Body of pancreas (tissue), 4 donors: ENCODE data around the gene CABP7. TPM values are rescaled to one million over a fixed set of nuclear protein-coding genes. Genes with fewer than 3 reads are reported as not detected.

Source experiments
- ATAC-seq: fragments of 150-250 bp; one replicate; pipeline ENCODE4 v1.9.1; 2016
- DNase-seq, 4 donors: peaks; one replicate each; pipeline ENCODE4 v3.0.0-alpha.2; 2019
- H3K27ac ChIP-seq, 4 donors: fragments of 200-600 bp; sonication (generic); 1 replicate in 3 of 4; 2 replicates in 1 of 4; pipeline versions ENCODE4 v1.5.1 to v1.6.1; 2016 to 2019; ENCODE audit warnings: mild to moderate bottlenecking in 1 of 4, mixed read lengths in 1 of 4, moderate library complexity in 1 of 4
- H3K27me3 ChIP-seq, 2 donors: fragments of 200-600 bp; sonication (generic); one replicate each; pipeline ENCODE4 v1.6.0; 2016; ENCODE audit warnings: mild to moderate bottlenecking in 1 of 2
- H3K36me3 ChIP-seq, 2 donors: fragments of 200-600 bp; sonication (generic); replicated peaks in 1 of 2; 2 replicates each; pipeline ENCODE4 v1.5.1; 2016; ENCODE audit warnings: low read depth in 2 of 2; ENCODE audit not compliant: insufficient read depth in 1 of 2
- H3K4me1 ChIP-seq: fragments of 200-600 bp; sonication (generic); one replicate; pipeline ENCODE4 v1.6.0; 2016
- H3K4me3 ChIP-seq, 2 donors: fragments of 200-600 bp; sonication (generic); 1 replicate in 1 of 2; 2 replicates in 1 of 2; pipeline ENCODE4 v1.5.1; 2016 to 2019
- H3K9me3 ChIP-seq, 3 donors: fragments of 200-600 bp; sonication (generic); 1 replicate in 2 of 3; 2 replicates in 1 of 3; pipeline ENCODE4 v1.5.1; 2016
- POLR2A ChIP-seq, 3 donors: fragments of 450-650 bp; IDR thresholded peaks; one replicate each; pipeline ENCODE4 v1.6.1; 2016; ENCODE audit warnings: antibody characterized with exemption in 3 of 3, mild to moderate bottlenecking in 2 of 3
- WGBS, 2 donors: methylation state at CpG; one replicate each; pipeline ENCODE4 v1.1.5; 2017; 5-methylcytosine and 5-hydroxymethylcytosine counted together
- intact Hi-C: fragments of 100-400 bp; cut with DNase I; formaldehyde crosslinking; loops from one replicate; pipeline ENCODE4 v1.15.1; 2023
- total RNA-seq, 2 donors: library from RNA; depleted of rRNA; stranded (reverse); fragments of >200 nt; gene quantifications; one replicate each; pipeline ENCODE4 v1.1.0, GENCODE V29; 2016
- TF ChIP-seq, protein P1 (sequence below), 7 experiments: fragments of 450-650 bp in 4 of 7; fragments of 200-600 bp in 3 of 7; sonication (generic) in 3 of 7; IDR thresholded peaks; one replicate each; pipeline ENCODE4 v1.5.1; 2016 to 2019; ENCODE audit warnings: antibody characterized with exemption in 7 of 7

CABP7 gene
- total RNA-seq, 2 donors from 2014 or later, result 0.78 to 2.6 TPM

DNA sequence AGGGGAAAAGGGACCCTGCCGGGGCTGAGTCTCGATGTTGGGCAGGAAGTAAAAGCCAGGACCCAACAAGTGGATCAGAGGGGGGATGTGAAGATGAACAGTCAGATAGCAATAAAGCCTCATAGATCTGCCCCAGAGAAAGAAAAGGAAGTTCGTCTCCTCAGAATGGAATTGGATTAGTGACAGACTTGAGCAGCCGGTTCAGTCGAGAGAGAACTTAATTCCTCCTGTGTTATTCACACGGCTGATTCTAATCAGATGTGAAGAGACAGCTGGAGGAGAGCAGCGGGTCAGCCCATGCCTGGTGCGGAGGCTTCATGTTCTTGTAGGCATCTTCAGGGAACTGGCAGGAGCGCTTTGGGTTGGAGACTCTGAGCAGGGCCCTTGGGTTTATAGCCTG is 29.3 kb upstream of the CABP7 start:
- DNase-seq (no peak), ATAC-seq (no peak)
- TF ChIP-seq, protein P1, sequence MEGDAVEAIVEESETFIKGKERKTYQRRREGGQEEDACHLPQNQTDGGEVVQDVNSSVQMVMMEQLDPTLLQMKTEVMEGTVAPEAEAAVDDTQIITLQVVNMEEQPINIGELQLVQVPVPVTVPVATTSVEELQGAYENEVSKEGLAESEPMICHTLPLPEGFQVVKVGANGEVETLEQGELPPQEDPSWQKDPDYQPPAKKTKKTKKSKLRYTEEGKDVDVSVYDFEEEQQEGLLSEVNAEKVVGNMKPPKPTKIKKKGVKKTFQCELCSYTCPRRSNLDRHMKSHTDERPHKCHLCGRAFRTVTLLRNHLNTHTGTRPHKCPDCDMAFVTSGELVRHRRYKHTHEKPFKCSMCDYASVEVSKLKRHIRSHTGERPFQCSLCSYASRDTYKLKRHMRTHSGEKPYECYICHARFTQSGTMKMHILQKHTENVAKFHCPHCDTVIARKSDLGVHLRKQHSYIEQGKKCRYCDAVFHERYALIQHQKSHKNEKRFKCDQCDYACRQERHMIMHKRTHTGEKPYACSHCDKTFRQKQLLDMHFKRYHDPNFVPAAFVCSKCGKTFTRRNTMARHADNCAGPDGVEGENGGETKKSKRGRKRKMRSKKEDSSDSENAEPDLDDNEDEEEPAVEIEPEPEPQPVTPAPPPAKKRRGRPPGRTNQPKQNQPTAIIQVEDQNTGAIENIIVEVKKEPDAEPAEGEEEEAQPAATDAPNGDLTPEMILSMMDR (IDR thresholded peaks at IDR 0.05), result no peak
- no peak for TF ChIP-seq POLR2A (IDR thresholded peaks at IDR 0.05)
- Histone ChIP-seq H3K4me3 (no peak overlapping the region), H3K27ac (no peak overlapping the region), H3K36me3 (peaks cover 0 to 2% of the 10 kb centered on the region in 2 donors), H3K27me3 (no peaks in the 10 kb centered on the region), H3K4me1 (no peaks in the 10 kb centered on the region), H3K9me3 (no peaks in the 10 kb centered on the region)
- intact Hi-C loops, result loop anchor here (5.0 to 10.0 kb wide), 2 partner anchors 314 to 397 kb away; no protein-coding TSS in a partner anchor
- WGBS, 2 donors, result 59 to 65% methylated on average over 7 to 9 of the region's 9 CpGs

DNA sequence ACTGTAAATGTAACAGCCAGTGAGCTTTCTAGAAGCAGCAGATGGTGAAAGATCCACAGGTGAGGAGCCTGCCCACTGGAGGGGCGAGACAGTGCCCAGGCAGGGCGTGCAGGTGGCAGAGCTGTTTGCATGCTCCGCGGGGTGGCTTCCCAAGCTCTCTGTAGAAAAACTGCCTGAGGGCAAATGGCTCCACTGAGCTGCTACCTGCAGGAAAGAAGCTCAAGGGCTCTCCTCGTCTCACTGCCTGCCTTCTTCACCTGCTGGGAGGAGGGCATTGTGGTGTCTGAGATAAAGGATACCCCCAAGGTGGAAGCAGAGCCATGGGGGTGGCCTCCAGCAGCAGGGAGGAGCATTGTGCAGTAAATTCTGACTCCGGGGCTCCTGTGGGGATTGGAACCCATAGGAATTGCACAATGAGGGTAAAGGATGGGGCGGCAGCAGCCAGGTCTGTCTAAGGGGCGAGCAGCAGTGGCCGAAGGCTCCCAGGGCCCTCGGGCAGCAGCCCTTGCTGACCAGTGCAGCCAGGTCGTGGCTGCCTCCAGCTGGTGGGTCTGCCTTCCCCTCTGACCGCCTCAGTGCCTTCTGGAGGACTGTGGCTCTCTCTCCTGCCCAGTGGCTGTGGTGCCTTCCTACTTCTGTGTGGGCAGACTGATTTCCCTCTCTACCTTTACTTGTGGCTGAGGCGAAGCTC is 28.0 kb upstream of the CABP7 start:
- no peak overlapping the region for H3K27ac ChIP-seq
- ATAC-seq, result no peak
- TF ChIP-seq, protein P1 (IDR thresholded peaks at IDR 0.05), result no peak
- no peak for TF ChIP-seq POLR2A (IDR thresholded peaks at IDR 0.05)
- no peaks in the 10 kb centered on the region for H3K4me1 ChIP-seq
- WGBS, 2 donors, result 90 to 92% methylated on average over 8 to 13 of the region's 13 CpGs
- intact Hi-C loops, result loop anchor here (5.0 to 10.0 kb wide), 2 partner anchors 313 to 396 kb away; no protein-coding TSS in a partner anchor
- H3K9me3 ChIP-seq, result no peaks in the 10 kb centered on the region
- H3K4me3 ChIP-seq, result no peak overlapping the region
- peaks cover 0 to 2% of the 10 kb centered on the region in 2 donors for H3K36me3 ChIP-seq
- DNase-seq, result no peak
- no peaks in the 10 kb centered on the region for H3K27me3 ChIP-seq

DNA sequence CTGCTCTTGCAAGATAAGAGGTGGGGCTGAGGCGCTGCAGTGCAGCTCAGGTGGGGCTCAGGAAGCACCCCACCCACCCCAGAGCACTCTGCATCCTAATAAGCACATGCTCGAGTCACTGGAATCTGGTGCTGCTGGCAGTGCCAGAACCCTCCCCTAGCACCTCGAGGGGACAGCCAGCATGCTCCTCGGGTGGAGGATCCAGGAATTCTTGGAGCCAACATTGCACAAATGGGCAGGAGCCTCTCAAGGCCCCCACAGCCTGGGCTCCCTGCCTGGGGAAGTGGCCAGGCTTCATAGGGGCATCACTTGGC is 27.5 kb upstream of the CABP7 start:
- DNase-seq (no peak), ATAC-seq (no peak)
- TF ChIP-seq POLR2A (IDR thresholded peaks at IDR 0.05), result no peak
- TF ChIP-seq, protein P1 (IDR thresholded peaks at IDR 0.05), result no peak
- Histone ChIP-seq H3K4me3 (no peak overlapping the region), H3K27me3 (no peaks in the 10 kb centered on the region), H3K4me1 (no peaks in the 10 kb centered on the region), H3K27ac (no peak overlapping the region), H3K36me3 (peaks cover 0 to 2% of the 10 kb centered on the region in 2 donors), H3K9me3 (no peaks in the 10 kb centered on the region)
- 45% methylated on average over 4 of the region's 4 CpGs; no CpG with 5 or more reads in 1 of the 2 donors for WGBS, 2 donors
- intact Hi-C loops, result loop anchor here (5.0 to 10.0 kb wide), 2 partner anchors 313 to 395 kb away; no protein-coding TSS in a partner anchor

DNA sequence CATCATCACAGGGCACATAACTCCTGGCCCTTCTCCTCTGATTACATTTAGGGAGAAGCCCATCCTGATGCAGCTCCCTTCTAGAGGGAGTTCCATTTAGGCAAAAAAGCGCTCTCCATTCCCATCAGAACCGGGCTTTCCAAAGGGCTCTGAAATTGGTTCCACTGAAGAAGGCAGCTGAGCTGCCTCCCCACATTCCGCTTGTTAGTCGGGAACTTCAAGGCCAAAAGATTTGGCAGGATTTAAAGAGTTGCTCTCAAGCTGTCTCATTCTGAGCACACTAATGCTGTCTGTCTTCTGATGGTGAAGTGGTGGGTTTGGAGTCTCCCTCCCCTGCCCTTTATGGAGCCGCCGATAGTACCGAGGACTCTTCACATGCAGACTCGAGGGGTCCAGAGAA is 26.6 kb upstream of the CABP7 start:
- Histone ChIP-seq H3K9me3 (no peaks in the 10 kb centered on the region), H3K4me3 (no peak overlapping the region), H3K27ac (no peak overlapping the region), H3K4me1 (no peaks in the 10 kb centered on the region), H3K36me3 (peaks cover 0 to 2% of the 10 kb centered on the region in 2 donors), H3K27me3 (no peaks in the 10 kb centered on the region)
- WGBS, 2 donors, result 73 to 77% methylated on average over 8 of the region's 8 CpGs
- no peak for DNase-seq
- ATAC-seq, result no peak
- TF ChIP-seq, protein P1 (IDR thresholded peaks at IDR 0.05), result no peak
- TF ChIP-seq POLR2A (IDR thresholded peaks at IDR 0.05), result no peak
- intact Hi-C loops, result loop anchor here (5.0 to 10.0 kb wide), 2 partner anchors 312 to 394 kb away; no protein-coding TSS in a partner anchor

DNA sequence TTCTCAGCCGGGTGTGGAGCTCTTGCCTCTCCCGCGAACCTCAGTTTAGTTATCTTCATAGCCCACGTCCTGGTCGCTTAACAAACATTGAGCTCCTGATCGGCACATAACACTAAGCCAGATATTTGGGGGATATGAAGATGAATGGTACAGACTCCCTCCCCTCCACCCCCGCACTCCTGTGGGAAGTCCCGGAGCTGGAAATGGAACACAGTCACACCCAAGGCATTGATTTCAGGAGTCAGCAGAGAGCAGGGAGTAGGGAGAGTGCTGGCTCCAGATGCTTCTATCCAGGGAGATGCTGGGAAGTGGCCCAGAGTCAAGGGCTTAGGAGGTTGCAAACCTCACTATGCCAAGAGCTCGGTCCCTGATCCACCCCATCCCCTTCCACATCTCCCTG is 26.1 kb upstream of the CABP7 start:
- TF ChIP-seq, protein P1 (IDR thresholded peaks at IDR 0.05), result no peak
- no peak for TF ChIP-seq POLR2A (IDR thresholded peaks at IDR 0.05)

More for the DNA sequence above, 26.1 kb upstream of the CABP7 start:
- no peak overlapping the region for H3K4me3 ChIP-seq
- intact Hi-C loops, result loop anchor here (5.0 to 10.0 kb wide), 2 partner anchors 311 to 394 kb away; no protein-coding TSS in a partner anchor
- peaks cover 0 to 2% of the 10 kb centered on the region in 2 donors for H3K36me3 ChIP-seq
- whole genome bisulfite sequencing, 2 donors, result 82 to 87% methylated on average over 7 to 9 of the region's 9 CpGs
- H3K9me3 ChIP-seq, result no peaks in the 10 kb centered on the region
- DNase-seq, result no peak
- no peak overlapping the region for H3K27ac ChIP-seq
- no peaks in the 10 kb centered on the region for H3K4me1 ChIP-seq
- ATAC-seq, result no peak
- H3K27me3 ChIP-seq, result no peaks in the 10 kb centered on the region
